GM12878 (cell line): ENCODE measurements around the gene INF2. TPM values are rescaled to one million over a fixed set of nuclear protein-coding genes. Genes with fewer than 3 reads are reported as not detected.

Experiments used
- BHLHE40 ChIP-seq, 2 experiments: fragments of 450-650 bp in 1 of 2; IDR thresholded peaks; 2 replicates each; pipeline ENCODE4 v1.6.1; 2011 to 2017; ENCODE audit warnings: low read depth in 2 of 2, borderline replicate concordance in 1 of 2, improper control_type of control experiment in 1 of 2, low read length in 1 of 2, mild to moderate bottlenecking in 1 of 2
- CBFB ChIP-seq: IDR thresholded peaks from 2 replicates; pipeline ENCODE4 v1.6.1; 2016; ENCODE audit warnings: antibody characterized with exemption, low read depth
- CREM ChIP-seq: IDR thresholded peaks from 2 replicates; pipeline ENCODE4 v1.6.1; 2014; ENCODE audit warnings: antibody characterized with exemption, low read depth
- DPF2 ChIP-seq: fragments of 450-650 bp; IDR thresholded peaks from 2 replicates; pipeline ENCODE4 v1.6.1; 2017; ENCODE audit warnings: mild to moderate bottlenecking
- EED ChIP-seq: sonication (generic); IDR thresholded peaks from 2 replicates; pipeline ENCODE4 v1.6.1; 2016; ENCODE audit warnings: antibody characterized with exemption, low read depth
- MTA2 ChIP-seq: fragments of 450-650 bp; IDR thresholded peaks from 2 replicates; pipeline ENCODE4 v1.6.1; 2016; ENCODE audit warnings: low read depth, mild to moderate bottlenecking, moderate library complexity
- NFYA ChIP-seq: IDR thresholded peaks from 2 replicates; pipeline ENCODE4 v1.6.1; 2011; ENCODE audit warnings: low read depth, mild to moderate bottlenecking, low read length, improper control_type of control experiment, borderline replicate concordance
- PAX5 ChIP-seq: IDR thresholded peaks from 2 replicates; pipeline ENCODE4 v1.6.1; 2011; ENCODE audit warnings: low read depth, low read length, borderline replicate concordance
- RCOR1 ChIP-seq: conservative IDR thresholded peaks from 2 replicates; pipeline ENCODE4 v1.6.1; 2012; ENCODE audit warnings: low read depth, low read length, improper control_type of control experiment
- SREBF2 ChIP-seq: IDR thresholded peaks from 2 replicates; pipeline ENCODE4 v1.6.1; 2012; ENCODE audit warnings: mild to moderate bottlenecking, low read length
- SUZ12 ChIP-seq: fragments of 200-600 bp; sonication (generic); IDR thresholded peaks from one replicate; pipeline ENCODE4 v1.6.1; 2018; ENCODE audit warnings: antibody characterized with exemption, mild to moderate bottlenecking; ENCODE audit not compliant: unreplicated experiment
- TARDBP ChIP-seq: IDR thresholded peaks from 2 replicates; pipeline ENCODE4 v1.6.1; 2016; ENCODE audit warnings: borderline replicate concordance
- polyA plus RNA-seq, 11 experiments: library from polyadenylated mRNA; depleted of rRNA in 4 of 11; unstranded in 6 of 11; stranded (reverse) in 5 of 11; fragments of >200 nt; fragmentation: Nextera tagmentation in 4 of 11; fragmentation: Illumina TruSeq in 1 of 11; extraction: Ambion mirVana in 4 of 11; extraction: Trizol in 1 of 11; gene quantifications; 1 replicate in 1 of 11; 2 replicates in 10 of 11; pipeline versions ENCODE4 v1.2.1 to v1.2.3, GENCODE V29; 2011 to 2016; ENCODE audit warnings: inconsistent platforms in 2 of 11, missing spikeins in 2 of 11, low read depth in 1 of 11
- total RNA-seq, 4 experiments: library from RNA; depleted of rRNA in 3 of 4; stranded (reverse); fragments of >200 nt in 3 of 4; fragmentation: Illumina TruSeq in 1 of 4; extraction: Trizol in 1 of 4; gene quantifications; 2 replicates each; pipeline versions ENCODE4 v1.2.1 to v1.2.3, GENCODE V29; 2013 to 2021
- TF ChIP-seq, protein P1 (sequence below): fragments of 450-650 bp; conservative IDR thresholded peaks from 2 replicates; pipeline ENCODE4 v1.6.1; 2017; ENCODE audit warnings: mild to moderate bottlenecking, moderate library complexity
- TF ChIP-seq, protein P2 (sequence below): IDR thresholded peaks from 2 replicates; pipeline ENCODE4 v1.6.1; 2011; ENCODE audit warnings: borderline replicate concordance, low read depth, mild to moderate bottlenecking, moderate library complexity, mixed read lengths, low read length; ENCODE audit not compliant: insufficient read depth; ENCODE audit errors: extremely low read length
- TF ChIP-seq, protein P3 (sequence below): fragments of 450-650 bp; IDR thresholded peaks from 2 replicates; pipeline ENCODE4 v1.6.1; 2017; ENCODE audit warnings: mild to moderate bottlenecking, low read depth, inconsistent platforms; ENCODE audit not compliant: poor library complexity, severe bottlenecking
- TF ChIP-seq, protein P4 (sequence below): fragments of 450-650 bp; IDR thresholded peaks from 2 replicates; pipeline ENCODE4 v1.6.1; 2016; ENCODE audit warnings: mild to moderate bottlenecking, moderate library complexity, borderline replicate concordance
- TF ChIP-seq, protein P5 (sequence below): fragments of 450-650 bp; IDR thresholded peaks from 2 replicates; pipeline ENCODE4 v1.6.1; 2017; ENCODE audit warnings: low read depth, mild to moderate bottlenecking, moderate library complexity
- TF ChIP-seq, protein P6 (sequence below): IDR thresholded peaks from 2 replicates; pipeline ENCODE4 v1.6.1; 2012; ENCODE audit warnings: low read depth, low read length, improper control_type of control experiment

Gene INF2
- total and polyA plus RNA-seq, 10 of the 15 experiments (the other 5 are each of a cell fraction or from before 2014, with no cell fraction given): 0.72 to 43.2 (median 8.3) TPM

DNA sequence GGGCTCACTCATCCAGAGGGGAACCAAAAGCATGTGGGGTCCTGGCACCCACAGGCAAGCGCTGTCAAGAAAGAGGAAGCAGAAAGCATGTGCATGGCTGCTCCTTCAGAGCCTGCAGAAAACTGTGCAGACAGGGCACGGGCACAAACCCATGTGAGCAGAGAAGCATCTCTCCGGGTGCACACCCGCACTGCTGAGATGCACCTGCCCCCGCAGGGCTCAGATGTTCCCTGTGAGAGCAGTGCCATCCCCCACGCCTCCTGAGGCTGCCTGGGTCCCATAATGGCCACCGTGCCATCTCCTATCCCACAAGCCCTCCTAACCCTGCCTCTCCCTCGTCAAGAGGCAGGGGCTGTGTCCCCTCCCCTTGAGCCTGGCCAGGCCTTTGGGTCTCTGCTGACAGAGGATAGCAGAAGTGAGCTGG lies 32.3 kb upstream of the INF2 start (continued):
- TF ChIP-seq, protein P1, sequence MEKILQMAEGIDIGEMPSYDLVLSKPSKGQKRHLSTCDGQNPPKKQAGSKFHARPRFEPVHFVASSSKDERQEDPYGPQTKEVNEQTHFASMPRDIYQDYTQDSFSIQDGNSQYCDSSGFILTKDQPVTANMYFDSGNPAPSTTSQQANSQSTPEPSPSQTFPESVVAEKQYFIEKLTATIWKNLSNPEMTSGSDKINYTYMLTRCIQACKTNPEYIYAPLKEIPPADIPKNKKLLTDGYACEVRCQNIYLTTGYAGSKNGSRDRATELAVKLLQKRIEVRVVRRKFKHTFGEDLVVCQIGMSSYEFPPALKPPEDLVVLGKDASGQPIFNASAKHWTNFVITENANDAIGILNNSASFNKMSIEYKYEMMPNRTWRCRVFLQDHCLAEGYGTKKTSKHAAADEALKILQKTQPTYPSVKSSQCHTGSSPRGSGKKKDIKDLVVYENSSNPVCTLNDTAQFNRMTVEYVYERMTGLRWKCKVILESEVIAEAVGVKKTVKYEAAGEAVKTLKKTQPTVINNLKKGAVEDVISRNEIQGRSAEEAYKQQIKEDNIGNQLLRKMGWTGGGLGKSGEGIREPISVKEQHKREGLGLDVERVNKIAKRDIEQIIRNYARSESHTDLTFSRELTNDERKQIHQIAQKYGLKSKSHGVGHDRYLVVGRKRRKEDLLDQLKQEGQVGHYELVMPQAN: no peak
- TF ChIP-seq, protein P2, sequence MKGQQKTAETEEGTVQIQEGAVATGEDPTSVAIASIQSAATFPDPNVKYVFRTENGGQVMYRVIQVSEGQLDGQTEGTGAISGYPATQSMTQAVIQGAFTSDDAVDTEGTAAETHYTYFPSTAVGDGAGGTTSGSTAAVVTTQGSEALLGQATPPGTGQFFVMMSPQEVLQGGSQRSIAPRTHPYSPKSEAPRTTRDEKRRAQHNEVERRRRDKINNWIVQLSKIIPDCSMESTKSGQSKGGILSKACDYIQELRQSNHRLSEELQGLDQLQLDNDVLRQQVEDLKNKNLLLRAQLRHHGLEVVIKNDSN: peak; percentile 13
- TF ChIP-seq CBFB (0 out of 2 replicates have a peak, but pooled peaks have one; percentile 15), BHLHE40 (IDR thresholded peaks at IDR 0.05; ENCODE audit: borderline replicate concordance in 1 of 2, low read depth in 2 of 2, low read length in 1 of 2) (peak; percentile 63 to 85), SREBF2 (no peak), NFYA (no peak), TARDBP (no peak), MTA2 (no peak), PAX5 (peak; percentile 38; the same call in 1 of the 2 replicates), SUZ12 (no peak), RCOR1 (no peak), CREM (no peak), EED (peak; percentile 32; the same call in 1 of the 2 replicates), DPF2 (0 out of 2 replicates have a peak, but pooled peaks have one; percentile 33)
- TF ChIP-seq, protein P3, sequence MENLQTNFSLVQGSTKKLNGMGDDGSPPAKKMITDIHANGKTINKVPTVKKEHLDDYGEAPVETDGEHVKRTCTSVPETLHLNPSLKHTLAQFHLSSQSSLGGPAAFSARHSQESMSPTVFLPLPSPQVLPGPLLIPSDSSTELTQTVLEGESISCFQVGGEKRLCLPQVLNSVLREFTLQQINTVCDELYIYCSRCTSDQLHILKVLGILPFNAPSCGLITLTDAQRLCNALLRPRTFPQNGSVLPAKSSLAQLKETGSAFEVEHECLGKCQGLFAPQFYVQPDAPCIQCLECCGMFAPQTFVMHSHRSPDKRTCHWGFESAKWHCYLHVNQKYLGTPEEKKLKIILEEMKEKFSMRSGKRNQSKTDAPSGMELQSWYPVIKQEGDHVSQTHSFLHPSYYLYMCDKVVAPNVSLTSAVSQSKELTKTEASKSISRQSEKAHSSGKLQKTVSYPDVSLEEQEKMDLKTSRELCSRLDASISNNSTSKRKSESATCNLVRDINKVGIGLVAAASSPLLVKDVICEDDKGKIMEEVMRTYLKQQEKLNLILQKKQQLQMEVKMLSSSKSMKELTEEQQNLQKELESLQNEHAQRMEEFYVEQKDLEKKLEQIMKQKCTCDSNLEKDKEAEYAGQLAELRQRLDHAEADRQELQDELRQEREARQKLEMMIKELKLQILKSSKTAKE: no peak
- TF ChIP-seq, protein P4, sequence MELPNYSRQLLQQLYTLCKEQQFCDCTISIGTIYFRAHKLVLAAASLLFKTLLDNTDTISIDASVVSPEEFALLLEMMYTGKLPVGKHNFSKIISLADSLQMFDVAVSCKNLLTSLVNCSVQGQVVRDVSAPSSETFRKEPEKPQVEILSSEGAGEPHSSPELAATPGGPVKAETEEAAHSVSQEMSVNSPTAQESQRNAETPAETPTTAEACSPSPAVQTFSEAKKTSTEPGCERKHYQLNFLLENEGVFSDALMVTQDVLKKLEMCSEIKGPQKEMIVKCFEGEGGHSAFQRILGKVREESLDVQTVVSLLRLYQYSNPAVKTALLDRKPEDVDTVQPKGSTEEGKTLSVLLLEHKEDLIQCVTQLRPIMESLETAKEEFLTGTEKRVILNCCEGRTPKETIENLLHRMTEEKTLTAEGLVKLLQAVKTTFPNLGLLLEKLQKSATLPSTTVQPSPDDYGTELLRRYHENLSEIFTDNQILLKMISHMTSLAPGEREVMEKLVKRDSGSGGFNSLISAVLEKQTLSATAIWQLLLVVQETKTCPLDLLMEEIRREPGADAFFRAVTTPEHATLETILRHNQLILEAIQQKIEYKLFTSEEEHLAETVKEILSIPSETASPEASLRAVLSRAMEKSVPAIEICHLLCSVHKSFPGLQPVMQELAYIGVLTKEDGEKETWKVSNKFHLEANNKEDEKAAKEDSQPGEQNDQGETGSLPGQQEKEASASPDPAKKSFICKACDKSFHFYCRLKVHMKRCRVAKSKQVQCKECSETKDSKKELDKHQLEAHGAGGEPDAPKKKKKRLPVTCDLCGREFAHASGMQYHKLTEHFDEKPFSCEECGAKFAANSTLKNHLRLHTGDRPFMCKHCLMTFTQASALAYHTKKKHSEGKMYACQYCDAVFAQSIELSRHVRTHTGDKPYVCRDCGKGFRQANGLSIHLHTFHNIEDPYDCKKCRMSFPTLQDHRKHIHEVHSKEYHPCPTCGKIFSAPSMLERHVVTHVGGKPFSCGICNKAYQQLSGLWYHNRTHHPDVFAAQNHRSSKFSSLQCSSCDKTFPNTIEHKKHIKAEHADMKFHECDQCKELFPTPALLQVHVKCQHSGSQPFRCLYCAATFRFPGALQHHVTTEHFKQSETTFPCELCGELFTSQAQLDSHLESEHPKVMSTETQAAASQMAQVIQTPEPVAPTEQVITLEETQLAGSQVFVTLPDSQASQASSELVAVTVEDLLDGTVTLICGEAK: no peak
- TF ChIP-seq, protein P5, sequence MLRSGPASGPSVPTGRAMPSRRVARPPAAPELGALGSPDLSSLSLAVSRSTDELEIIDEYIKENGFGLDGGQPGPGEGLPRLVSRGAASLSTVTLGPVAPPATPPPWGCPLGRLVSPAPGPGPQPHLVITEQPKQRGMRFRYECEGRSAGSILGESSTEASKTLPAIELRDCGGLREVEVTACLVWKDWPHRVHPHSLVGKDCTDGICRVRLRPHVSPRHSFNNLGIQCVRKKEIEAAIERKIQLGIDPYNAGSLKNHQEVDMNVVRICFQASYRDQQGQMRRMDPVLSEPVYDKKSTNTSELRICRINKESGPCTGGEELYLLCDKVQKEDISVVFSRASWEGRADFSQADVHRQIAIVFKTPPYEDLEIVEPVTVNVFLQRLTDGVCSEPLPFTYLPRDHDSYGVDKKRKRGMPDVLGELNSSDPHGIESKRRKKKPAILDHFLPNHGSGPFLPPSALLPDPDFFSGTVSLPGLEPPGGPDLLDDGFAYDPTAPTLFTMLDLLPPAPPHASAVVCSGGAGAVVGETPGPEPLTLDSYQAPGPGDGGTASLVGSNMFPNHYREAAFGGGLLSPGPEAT: 0 out of 2 replicates have a peak, but pooled peaks have one; percentile 5
- TF ChIP-seq, protein P6, sequence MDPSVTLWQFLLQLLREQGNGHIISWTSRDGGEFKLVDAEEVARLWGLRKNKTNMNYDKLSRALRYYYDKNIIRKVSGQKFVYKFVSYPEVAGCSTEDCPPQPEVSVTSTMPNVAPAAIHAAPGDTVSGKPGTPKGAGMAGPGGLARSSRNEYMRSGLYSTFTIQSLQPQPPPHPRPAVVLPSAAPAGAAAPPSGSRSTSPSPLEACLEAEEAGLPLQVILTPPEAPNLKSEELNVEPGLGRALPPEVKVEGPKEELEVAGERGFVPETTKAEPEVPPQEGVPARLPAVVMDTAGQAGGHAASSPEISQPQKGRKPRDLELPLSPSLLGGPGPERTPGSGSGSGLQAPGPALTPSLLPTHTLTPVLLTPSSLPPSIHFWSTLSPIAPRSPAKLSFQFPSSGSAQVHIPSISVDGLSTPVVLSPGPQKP: no peak
